Measurements from ENCODE around the gene COL7A1.

COL7A1 gene

GRCh38 chr3:48636149-48636655 is 41.1 kb upstream of the COL7A1 start:
- no peak for DNase-seq (ENCODE audit: low spot score)
- TF ChIP-seq CTCF (IDR thresholded peaks at IDR 0.05; ENCODE audit: poor library complexity, severe bottlenecking) = no peak
- no peaks in the 10 kb centered on the region for H3K27me3 ChIP-seq (ENCODE audit: insufficient read depth, poor library complexity, severe bottlenecking)
- peak overlapping the region; percentile 81 for H3K4me3 ChIP-seq (ENCODE audit: severe bottlenecking)
- H3K36me3 ChIP-seq (ENCODE audit: low read depth) = peaks cover 32% of the 10 kb centered on the region
- no peak for ATAC-seq (ENCODE audit: low read depth)
- peak overlapping the region; percentile 73 for H3K27ac ChIP-seq (ENCODE audit: poor library complexity, severe bottlenecking)
- H3K9me3 ChIP-seq (ENCODE audit: severe bottlenecking) = no peaks in the 10 kb centered on the region
- peaks cover 10% of the 10 kb centered on the region for H3K4me1 ChIP-seq (ENCODE audit: insufficient read depth, poor library complexity, severe bottlenecking)

- Histone ChIP-seq H3K4me3 (ENCODE audit: severe bottlenecking) (peak within 1 kb of the TSS; percentile 81), H3K27ac (ENCODE audit: poor library complexity, severe bottlenecking) (peak within 1 kb of the TSS; percentile 73), H3K36me3 (ENCODE audit: low read depth) (peaks cover 40% of the 10 kb centered on the region), H3K4me1 (ENCODE audit: insufficient read depth, poor library complexity, severe bottlenecking) (peaks cover 10% of the 10 kb centered on the region), H3K27me3 (ENCODE audit: insufficient read depth, poor library complexity, severe bottlenecking) (no peaks in the 10 kb centered on the region), H3K9me3 (ENCODE audit: severe bottlenecking) (no peaks in the 10 kb centered on the region)
- ATAC-seq (ENCODE audit: low read depth) = peak; percentile 93
- peak; percentile 96 for DNase-seq (ENCODE audit: low spot score)
- peak; percentile 58 for TF ChIP-seq CTCF (IDR thresholded peaks at IDR 0.05; ENCODE audit: poor library complexity, severe bottlenecking)
Measured at GRCh38 chr3:48635222-48636021, 40.3 kb upstream of the COL7A1 start, which contains the start of gene SLC26A6. TSS of gene SLC26A6 (minus strand) at chr3:48635461. CDS start at chr3:48635393, 68 bp downstream.

GRCh38 chr3:48634661-48635221 is 39.6 kb upstream of the COL7A1 start:
- ATAC-seq (ENCODE audit: low read depth) = peak; percentile 42
- no peak for TF ChIP-seq CTCF (IDR thresholded peaks at IDR 0.05; ENCODE audit: poor library complexity, severe bottlenecking)
- peak; percentile 69 for DNase-seq (ENCODE audit: low spot score)
- Histone ChIP-seq H3K4me3 (ENCODE audit: severe bottlenecking) (peak overlapping the region; percentile 81), H3K36me3 (ENCODE audit: low read depth) (peaks cover 47% of the 10 kb centered on the region), H3K4me1 (ENCODE audit: insufficient read depth, poor library complexity, severe bottlenecking) (peaks cover 10% of the 10 kb centered on the region), H3K9me3 (ENCODE audit: severe bottlenecking) (no peaks in the 10 kb centered on the region), H3K27me3 (ENCODE audit: insufficient read depth, poor library complexity, severe bottlenecking) (no peaks in the 10 kb centered on the region), H3K27ac (ENCODE audit: poor library complexity, severe bottlenecking) (peak overlapping the region; percentile 73)

- peak overlapping the region; percentile 73 for H3K27ac ChIP-seq (ENCODE audit: poor library complexity, severe bottlenecking)
Measured at GRCh38 chr3:48633743-48634142, 38.6 kb upstream of the COL7A1 start.

More at GRCh38 chr3:48633743-48634142, 38.6 kb upstream of the COL7A1 start:
- ATAC-seq (ENCODE audit: low read depth) (no peak), DNase-seq (ENCODE audit: low spot score) (peak; percentile 47)
- no peak for TF ChIP-seq CTCF (IDR thresholded peaks at IDR 0.05; ENCODE audit: poor library complexity, severe bottlenecking)
- H3K9me3 ChIP-seq (ENCODE audit: severe bottlenecking) = no peaks in the 10 kb centered on the region
- H3K36me3 ChIP-seq (ENCODE audit: low read depth) = peaks cover 57% of the 10 kb centered on the region
- no peaks in the 10 kb centered on the region for H3K27me3 ChIP-seq (ENCODE audit: insufficient read depth, poor library complexity, severe bottlenecking)
- H3K4me3 ChIP-seq (ENCODE audit: severe bottlenecking) = no peak overlapping the region
- H3K4me1 ChIP-seq (ENCODE audit: insufficient read depth, poor library complexity, severe bottlenecking) = peaks cover 10% of the 10 kb centered on the region
